Smooth muscle cell of the coronary artery (primary cell): ENCODE data around the gene ALPK3. TPM values are rescaled to one million over a fixed set of nuclear protein-coding genes. Genes with fewer than 3 reads are reported as not detected.

Source experiments
- total RNA-seq: library from RNA; depleted of rRNA; stranded (reverse); fragments of >200 nt; gene quantifications from 2 replicates; pipeline ENCODE4 v1.2.3, GENCODE V29; 2014; ENCODE audit warnings: low replicate concordance

ALPK3 gene, protein sequence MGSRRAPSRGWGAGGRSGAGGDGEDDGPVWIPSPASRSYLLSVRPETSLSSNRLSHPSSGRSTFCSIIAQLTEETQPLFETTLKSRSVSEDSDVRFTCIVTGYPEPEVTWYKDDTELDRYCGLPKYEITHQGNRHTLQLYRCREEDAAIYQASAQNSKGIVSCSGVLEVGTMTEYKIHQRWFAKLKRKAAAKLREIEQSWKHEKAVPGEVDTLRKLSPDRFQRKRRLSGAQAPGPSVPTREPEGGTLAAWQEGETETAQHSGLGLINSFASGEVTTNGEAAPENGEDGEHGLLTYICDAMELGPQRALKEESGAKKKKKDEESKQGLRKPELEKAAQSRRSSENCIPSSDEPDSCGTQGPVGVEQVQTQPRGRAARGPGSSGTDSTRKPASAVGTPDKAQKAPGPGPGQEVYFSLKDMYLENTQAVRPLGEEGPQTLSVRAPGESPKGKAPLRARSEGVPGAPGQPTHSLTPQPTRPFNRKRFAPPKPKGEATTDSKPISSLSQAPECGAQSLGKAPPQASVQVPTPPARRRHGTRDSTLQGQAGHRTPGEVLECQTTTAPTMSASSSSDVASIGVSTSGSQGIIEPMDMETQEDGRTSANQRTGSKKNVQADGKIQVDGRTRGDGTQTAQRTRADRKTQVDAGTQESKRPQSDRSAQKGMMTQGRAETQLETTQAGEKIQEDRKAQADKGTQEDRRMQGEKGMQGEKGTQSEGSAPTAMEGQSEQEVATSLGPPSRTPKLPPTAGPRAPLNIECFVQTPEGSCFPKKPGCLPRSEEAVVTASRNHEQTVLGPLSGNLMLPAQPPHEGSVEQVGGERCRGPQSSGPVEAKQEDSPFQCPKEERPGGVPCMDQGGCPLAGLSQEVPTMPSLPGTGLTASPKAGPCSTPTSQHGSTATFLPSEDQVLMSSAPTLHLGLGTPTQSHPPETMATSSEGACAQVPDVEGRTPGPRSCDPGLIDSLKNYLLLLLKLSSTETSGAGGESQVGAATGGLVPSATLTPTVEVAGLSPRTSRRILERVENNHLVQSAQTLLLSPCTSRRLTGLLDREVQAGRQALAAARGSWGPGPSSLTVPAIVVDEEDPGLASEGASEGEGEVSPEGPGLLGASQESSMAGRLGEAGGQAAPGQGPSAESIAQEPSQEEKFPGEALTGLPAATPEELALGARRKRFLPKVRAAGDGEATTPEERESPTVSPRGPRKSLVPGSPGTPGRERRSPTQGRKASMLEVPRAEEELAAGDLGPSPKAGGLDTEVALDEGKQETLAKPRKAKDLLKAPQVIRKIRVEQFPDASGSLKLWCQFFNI (N-terminal part only)
- 0.12 and 7.7 TPM in 2 replicates for total RNA-seq

DNA sequence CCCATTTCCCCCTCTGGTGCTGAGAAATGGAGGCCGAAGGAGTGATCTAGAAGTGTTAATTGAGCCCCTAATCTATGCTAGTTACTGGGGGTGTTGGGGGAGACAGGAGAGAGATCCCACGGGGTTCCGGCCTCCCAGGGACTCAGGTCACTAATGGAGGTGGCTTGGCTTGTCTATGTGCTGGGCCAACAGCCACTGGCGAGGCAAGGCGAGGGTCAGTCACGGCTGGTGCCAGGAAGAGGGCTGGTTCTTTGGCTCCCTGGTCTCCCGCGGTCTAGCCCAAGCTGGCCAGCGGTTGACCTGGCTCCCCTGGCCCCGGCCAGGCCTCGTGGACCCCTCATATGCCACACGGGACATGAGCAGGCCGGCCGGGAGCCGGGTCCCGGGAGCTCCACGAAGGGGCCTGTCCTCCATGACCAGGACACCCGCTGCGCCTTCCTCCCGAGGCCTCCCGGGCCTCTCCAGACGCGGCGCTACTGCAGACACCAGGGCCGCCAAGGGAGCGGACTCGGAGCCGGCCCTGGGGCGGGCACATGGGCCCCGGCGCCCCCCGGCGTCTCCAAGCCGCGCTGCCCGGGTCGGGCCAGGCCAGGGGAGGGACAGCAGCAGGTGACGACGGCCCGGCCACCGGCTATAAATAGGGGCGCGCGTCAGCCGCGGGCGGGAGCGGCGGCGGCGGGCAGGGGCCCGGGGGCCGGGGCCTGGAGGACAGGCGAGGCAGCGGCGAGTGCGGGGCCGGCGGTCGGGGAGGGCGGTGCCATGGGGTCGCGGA, at the start of gene ALPK3:
ALPK3 (plus strand) TSS at position 663 of the 772 bp plus-strand sequence; CDS start at position 760, 97 bp downstream.

DNA sequence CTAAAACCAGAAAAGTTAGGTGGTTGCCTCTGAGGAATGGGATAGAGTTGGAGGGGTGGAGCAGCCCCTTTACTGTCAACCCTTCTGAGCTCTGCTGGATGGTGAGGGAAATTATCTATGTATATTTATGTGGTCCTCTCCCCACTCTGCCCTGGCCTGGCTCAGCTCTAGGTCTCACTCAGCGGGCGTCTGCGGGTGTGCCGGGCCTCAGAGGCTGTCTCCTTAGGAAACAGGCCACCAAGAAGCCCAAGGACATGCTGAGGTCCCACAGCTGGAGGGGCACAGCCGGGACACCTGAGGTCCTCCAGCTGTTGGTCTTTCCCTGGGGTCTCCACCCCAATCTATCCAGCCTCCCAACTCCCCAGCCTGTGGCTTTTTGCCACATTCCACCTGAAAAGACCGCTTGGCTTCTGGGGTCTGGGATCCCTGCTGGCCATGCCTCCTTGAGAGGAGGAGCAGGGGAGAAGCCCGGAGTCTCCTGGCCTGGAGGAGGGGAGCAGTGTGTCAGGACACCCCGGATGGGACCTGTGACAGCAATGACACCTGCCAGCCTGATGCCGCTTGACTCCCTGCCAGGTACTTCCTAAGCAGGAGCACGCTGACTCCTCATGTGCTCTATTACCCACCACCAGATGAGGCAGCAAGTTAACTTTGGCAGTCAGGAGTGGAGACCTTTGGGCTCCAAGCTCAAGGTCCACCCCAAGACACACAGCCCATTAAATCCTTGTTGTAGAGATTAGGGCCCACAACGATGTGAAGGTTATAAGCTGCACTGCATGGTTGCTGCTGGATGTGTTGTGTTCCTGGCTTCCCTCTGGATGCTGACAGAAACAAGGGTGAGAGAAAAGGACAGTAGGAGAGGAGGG, 67.0 kb downstream of the ALPK3 start, which contains the start of gene SLC28A1:
SLC28A1 (plus strand) TSS at position 747 of the 866 bp plus-strand sequence. CDS start 3,099 bp downstream, outside the sequence.

Other genes with a start within 250 kb of the ALPK3 start
- gene ZSCAN2, start 216.3 kb upstream of the ALPK3 start, total RNA-seq: 6.0 and 10.6 TPM in 2 replicates
- 17.9 and 19.1 TPM in 2 replicates for gene WDR73, start 163.1 kb upstream of the ALPK3 start, total RNA-seq
- 0.23 and 2.6 TPM in 2 replicates for gene NMB, start 159.2 kb upstream of the ALPK3 start, total RNA-seq
- 247 and 289 TPM in 2 replicates for gene SEC11A, start 101.2 kb upstream of the ALPK3 start, total RNA-seq
- 2.2 and 2.9 TPM in 2 replicates for gene ZNF592, start 68.8 kb upstream of the ALPK3 start, total RNA-seq
- not detected in 2 replicates for gene SLC28A1, start 67.3 kb downstream of the ALPK3 start, total RNA-seq
- 22.0 and 33.9 TPM in 2 replicates for gene PDE8A, start 164.5 kb downstream of the ALPK3 start, total RNA-seq